Nephron (organoid): ENCODE data around the gene SULT4A1.

Experiments used
- H3K27ac Mint-ChIP-seq, 3 experiments: 2 replicates each; pipeline ENCODE4 v1.8.0; 2020; ENCODE audit warnings: mixed read lengths in 3 of 3, mild to moderate bottlenecking in 2 of 3, moderate library complexity in 1 of 3
- H3K27me3 Mint-ChIP-seq: 2 replicates; pipeline ENCODE4 v1.8.0; 2021; ENCODE audit warnings: low read depth, mild to moderate bottlenecking, moderate library complexity, mixed read lengths
- H3K36me3 Mint-ChIP-seq: 2 replicates; pipeline ENCODE4 v1.8.0; 2020; ENCODE audit warnings: low read depth, mixed read lengths
- H3K4me1 Mint-ChIP-seq: 2 replicates; pipeline ENCODE4 v1.8.0; 2020; ENCODE audit warnings: mixed read lengths
- H3K4me3 Mint-ChIP-seq, 3 experiments: 2 replicates each; pipeline ENCODE4 v1.8.0; 2020; ENCODE audit warnings: mild to moderate bottlenecking in 3 of 3, mixed read lengths in 3 of 3, moderate library complexity in 2 of 3
- H3K9me3 Mint-ChIP-seq: 2 replicates; pipeline ENCODE4 v1.8.0; 2020; ENCODE audit warnings: mixed read lengths
- TF ChIP-seq, protein P1 (sequence below), 3 experiments: fragments of 200-600 bp; sonication (generic); IDR thresholded peaks; one replicate each; pipeline ENCODE4 v1.5.0; 2021; ENCODE audit warnings: antibody characterized with exemption in 3 of 3; ENCODE audit not compliant: unreplicated experiment in 3 of 3

SULT4A1 gene

GRCh38 chr22:43894122-43894521 is 31.8 kb upstream of the SULT4A1 start:
- H3K27ac Mint-ChIP-seq, result no peak overlapping the region
- H3K27me3 Mint-ChIP-seq, result peaks cover 80% of the 10 kb centered on the region
- H3K36me3 Mint-ChIP-seq, result no peaks in the 10 kb centered on the region
- H3K4me3 Mint-ChIP-seq, result no peak overlapping the region
- TF ChIP-seq, protein P1, sequence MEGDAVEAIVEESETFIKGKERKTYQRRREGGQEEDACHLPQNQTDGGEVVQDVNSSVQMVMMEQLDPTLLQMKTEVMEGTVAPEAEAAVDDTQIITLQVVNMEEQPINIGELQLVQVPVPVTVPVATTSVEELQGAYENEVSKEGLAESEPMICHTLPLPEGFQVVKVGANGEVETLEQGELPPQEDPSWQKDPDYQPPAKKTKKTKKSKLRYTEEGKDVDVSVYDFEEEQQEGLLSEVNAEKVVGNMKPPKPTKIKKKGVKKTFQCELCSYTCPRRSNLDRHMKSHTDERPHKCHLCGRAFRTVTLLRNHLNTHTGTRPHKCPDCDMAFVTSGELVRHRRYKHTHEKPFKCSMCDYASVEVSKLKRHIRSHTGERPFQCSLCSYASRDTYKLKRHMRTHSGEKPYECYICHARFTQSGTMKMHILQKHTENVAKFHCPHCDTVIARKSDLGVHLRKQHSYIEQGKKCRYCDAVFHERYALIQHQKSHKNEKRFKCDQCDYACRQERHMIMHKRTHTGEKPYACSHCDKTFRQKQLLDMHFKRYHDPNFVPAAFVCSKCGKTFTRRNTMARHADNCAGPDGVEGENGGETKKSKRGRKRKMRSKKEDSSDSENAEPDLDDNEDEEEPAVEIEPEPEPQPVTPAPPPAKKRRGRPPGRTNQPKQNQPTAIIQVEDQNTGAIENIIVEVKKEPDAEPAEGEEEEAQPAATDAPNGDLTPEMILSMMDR (IDR thresholded peaks at IDR 0.05; ENCODE audit: unreplicated experiment in 3 of 3), result no peak
- no peaks in the 10 kb centered on the region for H3K4me1 Mint-ChIP-seq
- no peaks in the 10 kb centered on the region for H3K9me3 Mint-ChIP-seq

DNA sequence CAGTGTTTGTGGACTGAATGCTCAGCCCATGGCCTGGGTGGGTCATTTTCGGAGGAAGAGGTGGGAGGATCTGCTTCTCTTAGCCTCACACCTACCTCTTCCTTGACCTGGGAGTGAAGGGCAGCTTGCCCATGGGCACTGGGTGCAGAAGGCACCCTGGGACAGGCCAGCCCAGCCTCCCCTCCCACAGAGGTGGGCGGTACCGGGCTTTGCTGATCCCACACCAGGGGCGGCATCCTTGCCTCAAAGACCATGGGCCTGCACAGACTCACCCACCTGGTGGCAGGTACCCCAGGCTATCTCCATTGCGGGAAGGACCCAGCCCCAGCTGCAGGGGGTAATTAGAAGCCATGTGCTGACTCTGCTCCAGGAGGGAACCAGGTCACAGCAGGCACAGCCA is 31.0 kb upstream of the SULT4A1 start:
- H3K4me3 Mint-ChIP-seq, result no peak overlapping the region
- TF ChIP-seq, protein P1 (IDR thresholded peaks at IDR 0.05; ENCODE audit: unreplicated experiment in 3 of 3), result no peak
- no peaks in the 10 kb centered on the region for H3K9me3 Mint-ChIP-seq
- no peak overlapping the region for H3K27ac Mint-ChIP-seq
- H3K4me1 Mint-ChIP-seq, result no peaks in the 10 kb centered on the region
- H3K36me3 Mint-ChIP-seq, result no peaks in the 10 kb centered on the region
- peaks cover 82% of the 10 kb centered on the region for H3K27me3 Mint-ChIP-seq

DNA sequence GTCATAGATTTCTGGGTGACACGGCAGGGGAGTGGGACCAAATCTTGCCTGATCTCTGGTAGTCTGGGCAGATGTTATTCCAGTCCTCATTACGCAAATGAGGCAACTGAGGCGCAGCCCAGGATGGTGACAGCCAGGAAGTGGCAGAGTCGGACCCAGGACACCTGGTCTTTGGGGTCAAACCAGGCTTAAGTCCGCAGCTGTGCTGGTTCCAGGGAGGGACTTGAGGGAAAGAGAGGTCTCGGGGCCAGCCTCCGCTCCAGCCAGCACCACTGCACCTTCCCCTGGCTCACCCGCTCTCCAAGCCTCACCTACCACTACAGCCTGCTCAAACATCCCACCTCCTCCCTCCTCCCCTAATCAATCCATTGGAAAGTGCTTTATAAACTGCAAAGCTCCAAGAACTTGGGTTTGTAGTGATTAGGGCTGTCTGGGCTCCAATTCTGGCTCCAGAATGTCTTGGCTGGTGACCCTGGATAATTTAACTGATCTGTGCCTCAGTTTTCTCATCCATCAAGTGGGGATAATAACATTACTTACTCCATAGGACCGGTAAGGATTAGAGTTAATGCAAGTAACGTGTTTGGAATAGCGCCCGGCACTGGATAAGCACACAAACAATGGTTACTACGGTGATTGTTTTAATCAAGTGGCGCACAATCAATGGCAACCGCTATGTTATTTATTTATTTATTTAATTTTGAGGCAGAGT is 30.0 kb upstream of the SULT4A1 start:
- Mint-ChIP-seq H3K4me1 (no peaks in the 10 kb centered on the region), H3K27me3 (peaks cover 85% of the 10 kb centered on the region)

GRCh38 chr22:43891360-43892182 is 29.3 kb upstream of the SULT4A1 start, which contains the start of gene PNPLA5:
Gene PNPLA5, minus strand, starts transcription at chr22:43892013. Its CDS starts 133 bp downstream, at chr22:43891880.
- H3K4me1 Mint-ChIP-seq, result no peaks in the 10 kb centered on the region
- H3K27me3 Mint-ChIP-seq, result peaks cover 92% of the 10 kb centered on the region
- H3K9me3 Mint-ChIP-seq, result no peaks in the 10 kb centered on the region
- TF ChIP-seq, protein P1 (IDR thresholded peaks at IDR 0.05; ENCODE audit: unreplicated experiment in 3 of 3), result no peak
- H3K4me3 Mint-ChIP-seq, result no peak within 1 kb of the TSS
- no peak within 1 kb of the TSS for H3K27ac Mint-ChIP-seq
- no peaks in the 10 kb centered on the region for H3K36me3 Mint-ChIP-seq

More for the DNA sequence above, 30.0 kb upstream of the SULT4A1 start:
- no peaks in the 10 kb centered on the region for H3K36me3 Mint-ChIP-seq
- TF ChIP-seq, protein P1 (IDR thresholded peaks at IDR 0.05; ENCODE audit: unreplicated experiment in 3 of 3), result no peak
- H3K4me3 Mint-ChIP-seq, result no peak overlapping the region
- no peak overlapping the region for H3K27ac Mint-ChIP-seq
- H3K9me3 Mint-ChIP-seq, result no peaks in the 10 kb centered on the region

GRCh38 chr22:43890901-43891331 is 28.6 kb upstream of the SULT4A1 start:
- TF ChIP-seq, protein P1 (IDR thresholded peaks at IDR 0.05; ENCODE audit: unreplicated experiment in 3 of 3), result no peak
- Mint-ChIP-seq H3K27me3 (peaks cover 91% of the 10 kb centered on the region), H3K4me1 (no peaks in the 10 kb centered on the region), H3K9me3 (no peaks in the 10 kb centered on the region), H3K27ac (no peak overlapping the region), H3K4me3 (no peak overlapping the region), H3K36me3 (no peaks in the 10 kb centered on the region)
